H1 (cell line): ENCODE measurements around the gene OPHN1. TPM values are rescaled to one million over a fixed set of nuclear protein-coding genes. Genes with fewer than 3 reads are reported as not detected.
"Not testable (repeated sequence)": the region's sequence is repeated elsewhere in the genome, so short reads cannot be mapped to it uniquely, and the experiment has no call there.

Experiments
- CTCF ChIA-PET: fragments of 300-600 bp; sonication (Branson Sonifier 250); formaldehyde crosslinking; loops from one replicate; lab custom pipeline; 2021; ENCODE audit not compliant: partially characterized antibody; lab: Charles Lee
- POLR2A ChIA-PET: fragments of 300-600 bp; sonication (Branson Sonifier 250); formaldehyde crosslinking; loops from one replicate; lab custom pipeline; 2021; ENCODE audit warnings: inconsistent platforms; ENCODE audit not compliant: partially characterized antibody; lab: Charles Lee
- DNase-seq, 2 experiments: peaks; one replicate each; pipeline versions ENCODE4 v3.0.0 to v3.0.0-alpha.2; 2010 to 2022; ENCODE audit warnings: low spot score in 2 of 2, low read depth in 1 of 2, mixed read lengths in 1 of 2
- FAIRE-seq: peaks from 2 replicates; lab custom pipeline; 2011; peaks lifted over from hg19 to GRCh38; lab: Jason Lieb, UNC
- H2AFZ ChIP-seq: 2 replicates; pipeline ENCODE4 v1.8.1; 2012; ENCODE audit warnings: low read length, inconsistent platforms
- H2AK5ac ChIP-seq: 2 replicates; pipeline ENCODE4 v1.6.1; 2013; ENCODE audit warnings: low read depth, low read length
- H2BK120ac ChIP-seq: replicated peaks from 2 replicates; pipeline ENCODE3; 2013; ENCODE audit warnings: low read depth, low read length, inconsistent platforms
- H2BK12ac ChIP-seq: 2 replicates; pipeline ENCODE4 v1.6.1; 2013; ENCODE audit warnings: low read depth, low read length
- H2BK15ac ChIP-seq: 2 replicates; pipeline ENCODE4 v1.6.1; 2013; ENCODE audit warnings: low read length
- H2BK20ac ChIP-seq: 2 replicates; pipeline ENCODE4 v1.6.1; 2013; ENCODE audit warnings: low read length
- H2BK5ac ChIP-seq: 2 replicates; pipeline ENCODE4 v1.6.1; 2013; ENCODE audit warnings: low read depth, low read length
- H3K14ac ChIP-seq: 2 replicates; pipeline ENCODE4 v1.6.1; 2013; ENCODE audit warnings: inconsistent platforms; ENCODE audit not compliant: insufficient read length
- H3K18ac ChIP-seq: 2 replicates; pipeline ENCODE4 v1.6.1; 2013; ENCODE audit warnings: low read length; ENCODE audit errors: extremely low read depth
- H3K23ac ChIP-seq: 2 replicates; pipeline ENCODE4 v1.6.1; 2013; ENCODE audit warnings: inconsistent platforms; ENCODE audit not compliant: insufficient read length
- H3K23me2 ChIP-seq: 2 replicates; pipeline ENCODE4 v1.6.1; 2013; ENCODE audit warnings: low read depth, low read length
- H3K27ac ChIP-seq: 2 replicates; pipeline ENCODE4 v1.6.1; 2011; ENCODE audit warnings: low read depth, low read length, inconsistent platforms
- H3K27me3 ChIP-seq, 4 experiments: replicated peaks in 1 of 4; 1 replicate in 1 of 4; 2 replicates in 3 of 4; pipeline versions ENCODE4 v1.6.1 to v1.8.1; 2011 to 2013; ENCODE audit warnings: low read length in 3 of 4, mild to moderate bottlenecking in 3 of 4, inconsistent platforms in 2 of 4, mixed read lengths in 2 of 4, moderate library complexity in 1 of 4; ENCODE audit not compliant: control insufficient read depth in 3 of 4, insufficient read depth in 3 of 4; ENCODE audit errors: extremely low read depth in 1 of 4
- H3K36me3 ChIP-seq, 4 experiments: 2 replicates each; pipeline versions ENCODE4 v1.6.1 to v1.8.1; 2011 to 2013; ENCODE audit warnings: mild to moderate bottlenecking in 4 of 4, low read length in 3 of 4, moderate library complexity in 2 of 4, control low read depth in 1 of 4, inconsistent platforms in 1 of 4; ENCODE audit not compliant: insufficient read depth in 4 of 4, control insufficient read depth in 2 of 4
- H3K4ac ChIP-seq: replicated peaks from 2 replicates; pipeline ENCODE3; 2013; ENCODE audit warnings: low read length, low read depth, mixed read lengths, inconsistent platforms; ENCODE audit not compliant: insufficient read length
- H3K4me1 ChIP-seq, 4 experiments: replicated peaks in 1 of 4; 1 replicate in 1 of 4; 2 replicates in 3 of 4; pipeline versions ENCODE4 v1.6.1 to v1.8.1; 2011 to 2013; ENCODE audit warnings: low read length in 3 of 4, inconsistent platforms in 2 of 4, mixed read lengths in 1 of 4; ENCODE audit not compliant: insufficient read depth in 4 of 4, control insufficient read depth in 3 of 4
- H3K4me2 ChIP-seq, 2 experiments: 2 replicates each; pipeline versions ENCODE4 v1.6.1 to v1.8.1; 2011 to 2013; ENCODE audit warnings: low read depth in 2 of 2, low read length in 2 of 2, control low read depth in 1 of 2, inconsistent platforms in 1 of 2, mild to moderate bottlenecking in 1 of 2; ENCODE audit not compliant: insufficient read depth in 1 of 2
- H3K4me3 ChIP-seq, 4 experiments: fragments of 200-600, 300-600 bp in 1 of 4; sonication (generic), shearing (Covaris generic), sonication (Bioruptor Twin) in 1 of 4; 2 replicates each; pipeline versions ENCODE4 v1.5.1 to v1.8.1; 2011 to 2016; ENCODE audit warnings: low read length in 4 of 4, low read depth in 3 of 4, control low read depth in 2 of 4, inconsistent platforms in 2 of 4, mild to moderate bottlenecking in 2 of 4, mixed read lengths in 1 of 4, moderate library complexity in 1 of 4; ENCODE audit not compliant: insufficient read depth in 2 of 4; ENCODE audit errors: extremely low read depth in 1 of 4
- H3K56ac ChIP-seq: replicated peaks from 2 replicates; pipeline ENCODE3; 2013; ENCODE audit warnings: low read depth, mild to moderate bottlenecking, mixed read lengths, low read length, inconsistent platforms; ENCODE audit not compliant: insufficient read length
- H3K79me1 ChIP-seq: 2 replicates; pipeline ENCODE4 v1.6.1; 2013; ENCODE audit warnings: low read depth, low read length, control low read depth
- H3K79me2 ChIP-seq, 2 experiments: 2 replicates each; pipeline versions ENCODE4 v1.6.1 to v1.8.1; 2012 to 2013; ENCODE audit warnings: low read length in 2 of 2, mild to moderate bottlenecking in 2 of 2, inconsistent platforms in 1 of 2; ENCODE audit not compliant: insufficient read depth in 2 of 2, control insufficient read depth in 1 of 2
- H3K9ac ChIP-seq, 4 experiments: replicated peaks in 1 of 4; 1 replicate in 1 of 4; 2 replicates in 3 of 4; pipeline versions ENCODE4 v1.6.1 to v1.8.1; 2011 to 2013; ENCODE audit warnings: low read depth in 3 of 4, low read length in 3 of 4, control low read depth in 2 of 4, mild to moderate bottlenecking in 2 of 4, moderate library complexity in 2 of 4, inconsistent platforms in 1 of 4; ENCODE audit errors: extremely low read depth in 1 of 4
- H3K9me3 ChIP-seq, 2 experiments: 2 replicates each; pipeline versions ENCODE4 v1.6.1 to v1.8.1; 2012 to 2013; ENCODE audit warnings: mild to moderate bottlenecking in 2 of 2, moderate library complexity in 2 of 2, control low read depth in 1 of 2, inconsistent platforms in 1 of 2, low read depth in 1 of 2, low read length in 1 of 2, mixed read lengths in 1 of 2; ENCODE audit not compliant: insufficient read depth in 2 of 2
- H4K20me1 ChIP-seq, 2 experiments: replicated peaks in 1 of 2; 2 replicates each; pipeline versions ENCODE3 to v1.8.1; 2011 to 2013; ENCODE audit warnings: inconsistent platforms in 2 of 2, low read length in 2 of 2, mild to moderate bottlenecking in 1 of 2; ENCODE audit not compliant: insufficient read depth in 2 of 2, control insufficient read depth in 1 of 2
- H4K5ac ChIP-seq: 2 replicates; pipeline ENCODE4 v1.6.1; 2013; ENCODE audit warnings: low read length, low read depth, mixed read lengths, inconsistent platforms; ENCODE audit not compliant: insufficient read length
- H4K8ac ChIP-seq: 2 replicates; pipeline ENCODE4 v1.8.0; 2013; ENCODE audit warnings: mild to moderate bottlenecking, moderate library complexity, low read length, inconsistent platforms; ENCODE audit not compliant: insufficient read depth; ENCODE audit errors: extremely low read depth
- H4K91ac ChIP-seq: replicated peaks from 2 replicates; pipeline ENCODE3; 2013; ENCODE audit warnings: low read length, mixed read lengths, inconsistent platforms; ENCODE audit not compliant: insufficient read length
- WGBS, 2 experiments: shearing (Covaris generic) in 1 of 2; methylation state at CpG; one replicate each; pipeline versions ENCODE4 v1.1.6 to v1.1.7; 2013 to 2015; ENCODE audit warnings: low lambda C conversion rate in 2 of 2, mixed read lengths in 2 of 2, inconsistent platforms in 1 of 2, low coverage in 1 of 2, missing lambda C conversion rate in 1 of 2; ENCODE audit not compliant: insufficient replicate concordance in 2 of 2, insufficient coverage in 1 of 2, insufficient read length in 1 of 2; ENCODE audit errors: extremely low coverage in 1 of 2, missing lambda C conversion rate in 1 of 2; 5-methylcytosine and 5-hydroxymethylcytosine counted together
- polyA plus RNA-seq, 7 experiments: library from polyadenylated mRNA; depleted of rRNA in 3 of 7; stranded (reverse) in 5 of 7; unstranded in 2 of 7; fragments of >200 nt in 5 of 7; fragments of 200-250 nt in 2 of 7; gene quantifications; 1 replicate in 5 of 7; 2 replicates in 1 of 7; 4 replicates in 1 of 7; pipeline versions ENCODE4 v1.2.1 to v1.2.3, GENCODE V29; 2011 to 2013; ENCODE audit warnings: missing spikeins in 2 of 7, mixed read lengths in 2 of 7
- total RNA-seq: library from RNA; stranded (reverse); fragmentation: NEBNext Ultra II Directional; extraction: Animal tissue kit (Norgen Biotek cat#: 25700); gene quantifications from 2 replicates; pipeline ENCODE4 v1.2.1, GENCODE V29; 2021

OPHN1 gene
- total and polyA plus RNA-seq, 2 of the 8 experiments (the other 6 are each of a cell fraction or from before 2014, with no cell fraction given) = 1.2 to 3.5 TPM

GRCh38 chrX:68326841-68327240 lies 106.5 kb downstream of the OPHN1 start:
- H3K23me2 ChIP-seq, H3K4me2 ChIP-seq, H2AFZ ChIP-seq, H2BK120ac ChIP-seq, H2BK5ac ChIP-seq, H3K27me3 ChIP-seq, H2BK12ac ChIP-seq, H3K9me3 ChIP-seq, POLR2A ChIA-PET, H4K91ac ChIP-seq, CTCF ChIA-PET, H2BK20ac ChIP-seq, H3K56ac ChIP-seq, H3K79me2 ChIP-seq, H3K4me3 ChIP-seq, H3K4ac ChIP-seq, H4K20me1 ChIP-seq, H3K18ac ChIP-seq, H3K79me1 ChIP-seq, H3K36me3 ChIP-seq, H3K14ac ChIP-seq, H4K8ac ChIP-seq, H3K27ac ChIP-seq, H2BK15ac ChIP-seq, H3K9ac ChIP-seq, DNase-seq, H3K23ac ChIP-seq, FAIRE-seq, H2AK5ac ChIP-seq, H4K5ac ChIP-seq, H3K4me1 ChIP-seq: not testable (repeated sequence)
- WGBS, 2 experiments = no CpG with 5 or more reads among the region's 30 CpGs
